Mucosa of descending colon (tissue), 3 donors: Measurements from ENCODE around the gene PLGLB1. TPM values are rescaled to one million over a fixed set of nuclear protein-coding genes. Genes with fewer than 3 reads are reported as not detected.
"Not testable (repeated sequence)": the region's sequence is repeated elsewhere in the genome, so short reads cannot be mapped to it uniquely, and the experiment has no call there.

Experiments
- ATAC-seq: fragments of 200-7000 bp; cut with Tn5 transposase; one replicate; pipeline ENCODE4 v1.9.1; 2020; ENCODE audit warnings: mild to moderate bottlenecking, moderate library complexity
- DNase-seq, 3 donors: peaks; one replicate each; pipeline ENCODE4 v3.0.0-alpha.2; 2020
- H3K36me3 ChIP-seq: fragments of 200-600 bp; one replicate; pipeline ENCODE4 v1.8.0; 2021; ENCODE audit warnings: low read depth, mild to moderate bottlenecking
- H3K4me1 ChIP-seq: fragments of 200-600 bp; one replicate; pipeline ENCODE4 v1.8.0; 2021; ENCODE audit warnings: low read depth, mild to moderate bottlenecking
- H3K4me3 ChIP-seq: fragments of 200-600 bp; one replicate; pipeline ENCODE4 v1.8.0; 2021; ENCODE audit warnings: mild to moderate bottlenecking
- H3K9me3 ChIP-seq: fragments of 200-600 bp; one replicate; pipeline ENCODE4 v1.8.0; 2021; ENCODE audit warnings: mild to moderate bottlenecking
- intact Hi-C, 2 donors: fragments of 100-400 bp; cut with DNase I in 1 of 2; cut with micrococcal nuclease in 1 of 2; formaldehyde crosslinking; loops; one replicate each; pipeline versions ENCODE4 v1.11.0 to v1.11.1; 2022; cut with DNase I, micrococcal nuclease
- total RNA-seq, 3 donors: library from RNA; stranded (reverse); fragmentation: NEBNext Ultra II Directional in 2 of 3; extraction: Animal tissue kit (Norgen Biotek cat#: 25700) in 2 of 3; gene quantifications; one replicate each; pipeline versions ENCODE4 v1.2.1 to v1.2.4, GENCODE V29; 2021 to 2023
- donor health status: DM: no; HTN: no; CAD: no; lungs with moderate emphysema.
- donor health status: DM: no; HTN: no; CAD: no.
- donor health status: DM: no; HTN: yes; CAD: no.

The PLGLB1 gene
- total RNA-seq, 3 donors from 2014 or later = 2.1 to 5.6 (median 5.4) TPM

GRCh38 chr2:87014489-87015169, 7.0 kb downstream of the PLGLB1 start:
- H3K4me3 ChIP-seq, ATAC-seq, H3K4me1 ChIP-seq, DNase-seq, H3K9me3 ChIP-seq, H3K36me3 ChIP-seq, intact Hi-C loops: not testable (repeated sequence)

- DNase-seq, H3K4me3 ChIP-seq, H3K4me1 ChIP-seq, H3K9me3 ChIP-seq, ATAC-seq, H3K36me3 ChIP-seq, intact Hi-C loops: not testable (repeated sequence)
Measured at GRCh38 chr2:87004398-87004797, 17.2 kb downstream of the PLGLB1 start.

Other genes with a start within 250 kb of the PLGLB1 start
- 1 to 10 TPM; 4.1 to 9.1 (median 9.1) TPM for gene CD8A, start 230.9 kb downstream of the PLGLB1 start, total RNA-seq
- gene CD8B, start 160.0 kb downstream of the PLGLB1 start, total RNA-seq = 1 to 10 TPM; 1.5 to 3.8 (median 2.9) TPM
- gene RGPD1, start 79.7 kb downstream of the PLGLB1 start, total RNA-seq = 1 to 10 TPM in 2 of 3 donors, not detected in 1; 1.1 to 2.0 TPM